OCI-LY7 (cell line): Measurements from ENCODE around the gene NHS.

ENCODE experiments used
- CTCF ChIP-seq: fragments of 200-600 bp; sonication (generic); conservative IDR thresholded peaks from 2 replicates; pipeline ENCODE4 v1.5.1; 2014; ENCODE audit warnings: mild to moderate bottlenecking, antibody characterized with exemption, low read length, moderate library complexity, mixed read lengths
- EZH2phosphoT487 ChIP-seq: fragments of 200-600 bp; sonication (generic); IDR thresholded peaks from 2 replicates; pipeline ENCODE4 v1.6.1; 2018; ENCODE audit warnings: low read depth, borderline replicate concordance, mild to moderate bottlenecking, mixed run types, antibody characterized with exemption, low read length, moderate library complexity, mixed read lengths

- TF ChIP-seq CTCF (no peak), EZH2phosphoT487 (no peak)
Observed at GRCh38 chrX:17596061-17596460, 221.1 kb downstream of the NHS start.
